Spleen (tissue), 11 donors: ENCODE measurements around the gene MAP3K8. TPM values are rescaled to one million over a fixed set of nuclear protein-coding genes. Genes with fewer than 3 reads are reported as not detected.

Source experiments
- DNase-seq: peaks from one replicate; pipeline ENCODE4 v3.0.0-alpha.2; 2020
- H3K27ac ChIP-seq, 8 donors: fragments of 200-600 bp; sonication (generic) in 7 of 8; 1 replicate in 4 of 8; 2 replicates in 4 of 8; pipeline versions ENCODE4 v1.5.0 to v1.8.0; 2016 to 2021; ENCODE audit warnings: inconsistent platforms in 4 of 8, mild to moderate bottlenecking in 4 of 8, moderate library complexity in 1 of 8
- H3K27me3 ChIP-seq, 7 donors: fragments of 200-600 bp; sonication (generic) in 6 of 7; replicated peaks in 1 of 7; 1 replicate in 4 of 7; 2 replicates in 3 of 7; pipeline versions ENCODE4 v1.5.0 to v1.8.0; 2016 to 2021; ENCODE audit warnings: inconsistent platforms in 3 of 7, mild to moderate bottlenecking in 1 of 7
- H3K36me3 ChIP-seq, 6 donors: fragments of 200-600 bp; sonication (generic) in 5 of 6; 1 replicate in 4 of 6; 2 replicates in 2 of 6; pipeline versions ENCODE4 v1.5.0 to v1.8.0; 2016 to 2021; ENCODE audit warnings: inconsistent platforms in 2 of 6
- H3K4me1 ChIP-seq, 6 donors: fragments of 200-600 bp; sonication (generic) in 5 of 6; 1 replicate in 3 of 6; 2 replicates in 3 of 6; pipeline versions ENCODE4 v1.5.0 to v1.8.0; 2016 to 2021; ENCODE audit warnings: inconsistent platforms in 3 of 6
- H3K4me3 ChIP-seq, 8 donors: fragments of 200-600 bp; sonication (generic) in 7 of 8; 1 replicate in 4 of 8; 2 replicates in 4 of 8; pipeline versions ENCODE4 v1.5.0 to v1.8.0; 2016 to 2021; ENCODE audit warnings: inconsistent platforms in 4 of 8, mild to moderate bottlenecking in 4 of 8, moderate library complexity in 2 of 8
- H3K9me3 ChIP-seq, 8 donors: fragments of 200-600 bp; sonication (generic) in 7 of 8; 1 replicate in 4 of 8; 2 replicates in 4 of 8; pipeline versions ENCODE4 v1.5.0 to v1.8.0; 2016 to 2021; ENCODE audit warnings: inconsistent platforms in 4 of 8
- CTCF ChIP-seq, 11 experiments: fragments of 200-600 bp in 7 of 11; fragments of 450-650 bp in 4 of 11; sonication (generic) in 4 of 11; IDR thresholded peaks in 8 of 11; conservative IDR thresholded peaks in 3 of 11; 1 replicate in 7 of 11; 2 replicates in 4 of 11; pipeline versions ENCODE4 v1.4.0 to v1.8.0; 2016 to 2021; ENCODE audit warnings: antibody characterized with exemption in 11 of 11, inconsistent platforms in 4 of 11, mild to moderate bottlenecking in 1 of 11
- POLR2A ChIP-seq, 3 donors: fragments of 450-650 bp; IDR thresholded peaks; one replicate each; pipeline ENCODE4 v1.5.1; 2017; ENCODE audit warnings: antibody characterized with exemption in 3 of 3, mild to moderate bottlenecking in 1 of 3
- POLR2AphosphoS5 ChIP-seq, 3 donors: sonication (generic); formaldehyde crosslinking; IDR thresholded peaks; one replicate each; pipeline ENCODE4 v1.5.1; 2017; ENCODE audit warnings: antibody characterized with exemption in 3 of 3
- WGBS, 5 donors: extraction: QIAGEN DNeasy Blood & Tissue Kit in 3 of 5; methylation state at CpG; one replicate each; pipeline versions ENCODE4 v1.1.5 to v1.1.7; 2013 to 2018; 5-methylcytosine and 5-hydroxymethylcytosine counted together
- intact Hi-C: fragments of 100-400 bp; cut with DNase I; formaldehyde crosslinking; loops from one replicate; pipeline ENCODE4 v1.15.0; 2023; ENCODE audit warnings: low total_unique reads
- polyA plus RNA-seq, 3 donors: library from polyadenylated mRNA; stranded (reverse); fragments of 200-250 nt; gene quantifications; one replicate each; pipeline ENCODE4 v1.2.1, GENCODE V29; 2013
- total RNA-seq, 7 donors: library from RNA; depleted of rRNA in 3 of 7; stranded (reverse); fragments of >200 nt in 3 of 7; fragmentation: NEBNext Ultra II Directional in 4 of 7; extraction: Animal tissue kit (Norgen Biotek cat#: 25700) in 4 of 7; gene quantifications; one replicate each; pipeline versions ENCODE4 v1.1.0 to v1.2.1, GENCODE V29; 2016 to 2021
- donor health status: healthy with polysubstance abuse.
- donor health status: DM: no; HTN: no; CAD: no; lungs with moderate emphysema.
- donor health status: DM: no; HTN: no; CAD: no.
- donor health status: Bipolar disorder and iron deficiency.
- donor health status: healthy.
- donor health status: DM: no; HTN: no; CAD: no.
- donor health status: DM: yes; HTN: yes; CAD: no.

Gene MAP3K8
- total and polyA plus RNA-seq, 10 donors, result 24.8 to 84.3 (median 60.2) TPM

- TF ChIP-seq CTCF (IDR thresholded peaks at IDR 0.05 in 8 of 11, conservative IDR thresholded peaks at IDR 0.05 in 3 of 11) (no peak), POLR2AphosphoS5 (IDR thresholded peaks at IDR 0.05) (no peak), POLR2A (IDR thresholded peaks at IDR 0.05) (no peak)
- no peak overlapping the region for H3K27ac ChIP-seq
- no peaks in the 10 kb centered on the region for H3K9me3 ChIP-seq
- H3K36me3 ChIP-seq, result no peaks in the 10 kb centered on the region
- peaks cover 11 to 86% (median 50%) of the 10 kb centered on the region in 6 donors for H3K4me1 ChIP-seq
- no peaks in the 10 kb centered on the region for H3K27me3 ChIP-seq
- 66 to 96% (median 75%) methylated on average over 4 of the region's 4 CpGs for whole genome bisulfite sequencing, 5 donors
- H3K4me3 ChIP-seq, result no peak overlapping the region
- intact Hi-C loops, result no loop called here
- DNase-seq, result no peak
Measured at GRCh38 chr10:30425336-30426075, 8.5 kb upstream of the MAP3K8 start.

- WGBS, 5 donors, result 81 to 92% (median 89%) methylated on average over 12 of the region's 12 CpGs
- no peak overlapping the region for H3K4me3 ChIP-seq
- H3K9me3 ChIP-seq, result no peaks in the 10 kb centered on the region
- no peak for DNase-seq
- intact Hi-C loops, result loop anchor here (10.0 kb wide), 1 partner anchor 94 kb away; no protein-coding TSS in a partner anchor
- peak overlapping the region in 4 of 8 donors; percentile 33 to 100 (median 78) for H3K27ac ChIP-seq
- TF ChIP-seq CTCF (IDR thresholded peaks at IDR 0.05 in 8 of 11, conservative IDR thresholded peaks at IDR 0.05 in 3 of 11), result no peak
- TF ChIP-seq POLR2AphosphoS5 (IDR thresholded peaks at IDR 0.05), result no peak
- no peak for TF ChIP-seq POLR2A (IDR thresholded peaks at IDR 0.05)
- no peaks in the 10 kb centered on the region for H3K36me3 ChIP-seq
- H3K27me3 ChIP-seq, result no peaks in the 10 kb centered on the region
- peaks cover 15 to 76% (median 53%) of the 10 kb centered on the region in 6 donors for H3K4me1 ChIP-seq
Measured at GRCh38 chr10:30430544-30431298, 3.3 kb upstream of the MAP3K8 start.

GRCh38 chr10:30431435-30431911 is 2.5 kb upstream of the MAP3K8 start:
- Histone ChIP-seq H3K27me3 (no peaks in the 10 kb centered on the region), H3K27ac (peak overlapping the region in 5 of 8 donors; percentile 33 to 100 (median 57)), H3K9me3 (no peaks in the 10 kb centered on the region), H3K36me3 (no peaks in the 10 kb centered on the region), H3K4me1 (peaks cover 18 to 81% (median 59%) of the 10 kb centered on the region in 6 donors), H3K4me3 (no peak overlapping the region)
- TF ChIP-seq CTCF (IDR thresholded peaks at IDR 0.05 in 8 of 11, conservative IDR thresholded peaks at IDR 0.05 in 3 of 11), result no peak
- peak in 2 of 3 donors; percentile 13 to 43 for TF ChIP-seq POLR2AphosphoS5 (IDR thresholded peaks at IDR 0.05)
- TF ChIP-seq POLR2A (IDR thresholded peaks at IDR 0.05), result no peak
- 57 to 71% (median 62%) methylated on average over 17 of the region's 17 CpGs for WGBS, 5 donors
- DNase-seq, result peak; percentile 81
- intact Hi-C loops, result loop anchor here (10.0 kb wide), 1 partner anchor 93 kb away; no protein-coding TSS in a partner anchor
